GM21381 (cell line): Measurements from ENCODE around the gene OPCML.

ENCODE experiments used
- ATAC-seq: cut with Tn5 transposase; IDR thresholded peaks from one replicate; pipeline ENCODE4 v1.9.1; 2021; ENCODE audit warnings: mild to moderate bottlenecking, moderate library complexity; ENCODE audit not compliant: unreplicated experiment

OPCML gene

GRCh38 chr11:133531971-133532651, at the start of gene OPCML:
Gene OPCML (minus strand): TSS chr11:133532501.
- no peak for ATAC-seq

- ATAC-seq, result no peak
Measured at GRCh38 chr11:133581091-133581490, 48.8 kb upstream of the OPCML start.

GRCh38 chr11:133579165-133580031, 47.1 kb upstream of the OPCML start:
- no peak for ATAC-seq

GRCh38 chr11:133577403-133577802, 45.1 kb upstream of the OPCML start:
- ATAC-seq, result no peak

- ATAC-seq, result no peak
Measured at GRCh38 chr11:133576351-133576750, 44.0 kb upstream of the OPCML start.

- no peak for ATAC-seq
Measured at GRCh38 chr11:133573081-133573480, 40.8 kb upstream of the OPCML start.

GRCh38 chr11:133570376-133570775, 38.1 kb upstream of the OPCML start:
- ATAC-seq, result no peak

GRCh38 chr11:133563505-133564025, 31.3 kb upstream of the OPCML start:
- ATAC-seq, result no peak

- no peak for ATAC-seq
Measured at GRCh38 chr11:133560472-133560855, 28.2 kb upstream of the OPCML start.

GRCh38 chr11:133559833-133560471, 27.7 kb upstream of the OPCML start:
- ATAC-seq, result no peak

GRCh38 chr11:133559382-133559781, 27.1 kb upstream of the OPCML start:
- ATAC-seq, result no peak

GRCh38 chr11:133555034-133555433, 22.7 kb upstream of the OPCML start:
- no peak for ATAC-seq

- no peak for ATAC-seq
Measured at GRCh38 chr11:133553885-133554740, 21.8 kb upstream of the OPCML start.

- no peak for ATAC-seq
Measured at GRCh38 chr11:133552938-133553337, 20.6 kb upstream of the OPCML start.

- ATAC-seq, result no peak
Measured at GRCh38 chr11:133551064-133551463, 18.8 kb upstream of the OPCML start.

GRCh38 chr11:133549826-133550225, 17.5 kb upstream of the OPCML start:
- no peak for ATAC-seq

GRCh38 chr11:133548641-133549040, 16.3 kb upstream of the OPCML start:
- ATAC-seq, result no peak

GRCh38 chr11:133547808-133548494, 15.7 kb upstream of the OPCML start:
- ATAC-seq, result no peak

- no peak for ATAC-seq
Measured at GRCh38 chr11:133545199-133545803, 13.0 kb upstream of the OPCML start.

GRCh38 chr11:133541720-133542095, 9.4 kb upstream of the OPCML start:
- ATAC-seq, result no peak
